H1 (cell line): Measurements from ENCODE around the gene TDP1. TPM values are rescaled to one million over a fixed set of nuclear protein-coding genes. Genes with fewer than 3 reads are reported as not detected.

Source experiments
- CTCF ChIA-PET: fragments of 300-600 bp; sonication (Branson Sonifier 250); formaldehyde crosslinking; loops from one replicate; lab custom pipeline; 2021; ENCODE audit not compliant: partially characterized antibody; lab: Charles Lee
- POLR2A ChIA-PET: fragments of 300-600 bp; sonication (Branson Sonifier 250); formaldehyde crosslinking; loops from one replicate; lab custom pipeline; 2021; ENCODE audit warnings: inconsistent platforms; ENCODE audit not compliant: partially characterized antibody; lab: Charles Lee
- DNase-seq, 2 experiments: peaks; one replicate each; pipeline versions ENCODE4 v3.0.0 to v3.0.0-alpha.2; 2010 to 2022; ENCODE audit warnings: low spot score in 2 of 2, low read depth in 1 of 2, mixed read lengths in 1 of 2
- FAIRE-seq: peaks from 2 replicates; lab custom pipeline; 2011; peaks lifted over from hg19 to GRCh38; lab: Jason Lieb, UNC
- H2AFZ ChIP-seq: 2 replicates; pipeline ENCODE4 v1.8.1; 2012; ENCODE audit warnings: low read length, inconsistent platforms
- H2AK5ac ChIP-seq: 2 replicates; pipeline ENCODE4 v1.6.1; 2013; ENCODE audit warnings: low read depth, low read length
- H2BK120ac ChIP-seq: replicated peaks from 2 replicates; pipeline ENCODE3; 2013; ENCODE audit warnings: low read depth, low read length, inconsistent platforms
- H2BK12ac ChIP-seq: 2 replicates; pipeline ENCODE4 v1.6.1; 2013; ENCODE audit warnings: low read depth, low read length
- H2BK15ac ChIP-seq: 2 replicates; pipeline ENCODE4 v1.6.1; 2013; ENCODE audit warnings: low read length
- H2BK20ac ChIP-seq: 2 replicates; pipeline ENCODE4 v1.6.1; 2013; ENCODE audit warnings: low read length
- H2BK5ac ChIP-seq: 2 replicates; pipeline ENCODE4 v1.6.1; 2013; ENCODE audit warnings: low read depth, low read length
- H3K14ac ChIP-seq: 2 replicates; pipeline ENCODE4 v1.6.1; 2013; ENCODE audit warnings: inconsistent platforms; ENCODE audit not compliant: insufficient read length
- H3K18ac ChIP-seq: 2 replicates; pipeline ENCODE4 v1.6.1; 2013; ENCODE audit warnings: low read length; ENCODE audit errors: extremely low read depth
- H3K23ac ChIP-seq: 2 replicates; pipeline ENCODE4 v1.6.1; 2013; ENCODE audit warnings: inconsistent platforms; ENCODE audit not compliant: insufficient read length
- H3K23me2 ChIP-seq: 2 replicates; pipeline ENCODE4 v1.6.1; 2013; ENCODE audit warnings: low read depth, low read length
- H3K27ac ChIP-seq: 2 replicates; pipeline ENCODE4 v1.6.1; 2011; ENCODE audit warnings: low read depth, low read length, inconsistent platforms
- H3K27me3 ChIP-seq, 4 experiments: replicated peaks in 1 of 4; 1 replicate in 1 of 4; 2 replicates in 3 of 4; pipeline versions ENCODE4 v1.6.1 to v1.8.1; 2011 to 2013; ENCODE audit warnings: low read length in 3 of 4, mild to moderate bottlenecking in 3 of 4, inconsistent platforms in 2 of 4, mixed read lengths in 2 of 4, moderate library complexity in 1 of 4; ENCODE audit not compliant: control insufficient read depth in 3 of 4, insufficient read depth in 3 of 4; ENCODE audit errors: extremely low read depth in 1 of 4
- H3K36me3 ChIP-seq, 4 experiments: 2 replicates each; pipeline versions ENCODE4 v1.6.1 to v1.8.1; 2011 to 2013; ENCODE audit warnings: mild to moderate bottlenecking in 4 of 4, low read length in 3 of 4, moderate library complexity in 2 of 4, control low read depth in 1 of 4, inconsistent platforms in 1 of 4; ENCODE audit not compliant: insufficient read depth in 4 of 4, control insufficient read depth in 2 of 4
- H3K4ac ChIP-seq: replicated peaks from 2 replicates; pipeline ENCODE3; 2013; ENCODE audit warnings: low read length, low read depth, mixed read lengths, inconsistent platforms; ENCODE audit not compliant: insufficient read length
- H3K4me1 ChIP-seq, 4 experiments: replicated peaks in 1 of 4; 1 replicate in 1 of 4; 2 replicates in 3 of 4; pipeline versions ENCODE4 v1.6.1 to v1.8.1; 2011 to 2013; ENCODE audit warnings: low read length in 3 of 4, inconsistent platforms in 2 of 4, mixed read lengths in 1 of 4; ENCODE audit not compliant: insufficient read depth in 4 of 4, control insufficient read depth in 3 of 4
- H3K4me2 ChIP-seq, 2 experiments: 2 replicates each; pipeline versions ENCODE4 v1.6.1 to v1.8.1; 2011 to 2013; ENCODE audit warnings: low read depth in 2 of 2, low read length in 2 of 2, control low read depth in 1 of 2, inconsistent platforms in 1 of 2, mild to moderate bottlenecking in 1 of 2; ENCODE audit not compliant: insufficient read depth in 1 of 2
- H3K4me3 ChIP-seq, 4 experiments: fragments of 200-600, 300-600 bp in 1 of 4; sonication (generic), shearing (Covaris generic), sonication (Bioruptor Twin) in 1 of 4; 2 replicates each; pipeline versions ENCODE4 v1.5.1 to v1.8.1; 2011 to 2016; ENCODE audit warnings: low read length in 4 of 4, low read depth in 3 of 4, control low read depth in 2 of 4, inconsistent platforms in 2 of 4, mild to moderate bottlenecking in 2 of 4, mixed read lengths in 1 of 4, moderate library complexity in 1 of 4; ENCODE audit not compliant: insufficient read depth in 2 of 4; ENCODE audit errors: extremely low read depth in 1 of 4
- H3K56ac ChIP-seq: replicated peaks from 2 replicates; pipeline ENCODE3; 2013; ENCODE audit warnings: low read depth, mild to moderate bottlenecking, mixed read lengths, low read length, inconsistent platforms; ENCODE audit not compliant: insufficient read length
- H3K79me1 ChIP-seq: 2 replicates; pipeline ENCODE4 v1.6.1; 2013; ENCODE audit warnings: low read depth, low read length, control low read depth
- H3K79me2 ChIP-seq, 2 experiments: 2 replicates each; pipeline versions ENCODE4 v1.6.1 to v1.8.1; 2012 to 2013; ENCODE audit warnings: low read length in 2 of 2, mild to moderate bottlenecking in 2 of 2, inconsistent platforms in 1 of 2; ENCODE audit not compliant: insufficient read depth in 2 of 2, control insufficient read depth in 1 of 2
- H3K9ac ChIP-seq, 4 experiments: replicated peaks in 1 of 4; 1 replicate in 1 of 4; 2 replicates in 3 of 4; pipeline versions ENCODE4 v1.6.1 to v1.8.1; 2011 to 2013; ENCODE audit warnings: low read depth in 3 of 4, low read length in 3 of 4, control low read depth in 2 of 4, mild to moderate bottlenecking in 2 of 4, moderate library complexity in 2 of 4, inconsistent platforms in 1 of 4; ENCODE audit errors: extremely low read depth in 1 of 4
- H3K9me3 ChIP-seq, 2 experiments: 2 replicates each; pipeline versions ENCODE4 v1.6.1 to v1.8.1; 2012 to 2013; ENCODE audit warnings: mild to moderate bottlenecking in 2 of 2, moderate library complexity in 2 of 2, control low read depth in 1 of 2, inconsistent platforms in 1 of 2, low read depth in 1 of 2, low read length in 1 of 2, mixed read lengths in 1 of 2; ENCODE audit not compliant: insufficient read depth in 2 of 2
- H4K20me1 ChIP-seq, 2 experiments: replicated peaks in 1 of 2; 2 replicates each; pipeline versions ENCODE3 to v1.8.1; 2011 to 2013; ENCODE audit warnings: inconsistent platforms in 2 of 2, low read length in 2 of 2, mild to moderate bottlenecking in 1 of 2; ENCODE audit not compliant: insufficient read depth in 2 of 2, control insufficient read depth in 1 of 2
- H4K5ac ChIP-seq: 2 replicates; pipeline ENCODE4 v1.6.1; 2013; ENCODE audit warnings: low read length, low read depth, mixed read lengths, inconsistent platforms; ENCODE audit not compliant: insufficient read length
- H4K8ac ChIP-seq: 2 replicates; pipeline ENCODE4 v1.8.0; 2013; ENCODE audit warnings: mild to moderate bottlenecking, moderate library complexity, low read length, inconsistent platforms; ENCODE audit not compliant: insufficient read depth; ENCODE audit errors: extremely low read depth
- H4K91ac ChIP-seq: replicated peaks from 2 replicates; pipeline ENCODE3; 2013; ENCODE audit warnings: low read length, mixed read lengths, inconsistent platforms; ENCODE audit not compliant: insufficient read length
- HDAC2 ChIP-seq, 2 experiments: fragments of 300-600 bp in 1 of 2; sonication (generic) in 1 of 2; IDR thresholded peaks; 2 replicates each; pipeline ENCODE4 v1.6.1; 2011 to 2012; ENCODE audit warnings: low read depth in 2 of 2, low read length in 2 of 2, mild to moderate bottlenecking in 2 of 2, moderate library complexity in 2 of 2, borderline replicate concordance in 1 of 2, inconsistent platforms in 1 of 2
- JUN ChIP-seq: IDR thresholded peaks from 2 replicates; pipeline ENCODE4 v1.6.1; 2011; ENCODE audit warnings: low read depth, mild to moderate bottlenecking, improper control_type of control experiment, low read length
- KDM5A ChIP-seq: fragments of 200-600 bp; IDR thresholded peaks from 2 replicates; pipeline ENCODE4 v1.7.1; 2012; ENCODE audit warnings: mild to moderate bottlenecking, low read length, inconsistent platforms, mixed read lengths
- RAD21 ChIP-seq, 2 experiments: IDR thresholded peaks in 1 of 2; conservative IDR thresholded peaks in 1 of 2; 2 replicates each; pipeline ENCODE4 v1.6.1; 2011; ENCODE audit warnings: low read depth in 2 of 2, low read length in 2 of 2, improper control_type of control experiment in 1 of 2, inconsistent platforms in 1 of 2, mild to moderate bottlenecking in 1 of 2, moderate library complexity in 1 of 2
- SAP30 ChIP-seq: fragments of 300-600 bp; sonication (generic); IDR thresholded peaks from 2 replicates; pipeline ENCODE4 v1.7.1; 2012; ENCODE audit warnings: low read length, moderate library complexity, mild to moderate bottlenecking, inconsistent platforms; ENCODE audit not compliant: insufficient read depth, insufficient replicate concordance
- SUZ12 ChIP-seq: fragments of 200-600 bp; sonication (generic); IDR thresholded peaks from 2 replicates; pipeline ENCODE4 v1.6.1; 2012; ENCODE audit warnings: mild to moderate bottlenecking, inconsistent platforms, low read length, moderate library complexity, mixed read lengths
- WGBS, 2 experiments: shearing (Covaris generic) in 1 of 2; methylation state at CpG; one replicate each; pipeline versions ENCODE4 v1.1.6 to v1.1.7; 2013 to 2015; ENCODE audit warnings: low lambda C conversion rate in 2 of 2, mixed read lengths in 2 of 2, inconsistent platforms in 1 of 2, low coverage in 1 of 2, missing lambda C conversion rate in 1 of 2; ENCODE audit not compliant: insufficient replicate concordance in 2 of 2, insufficient coverage in 1 of 2, insufficient read length in 1 of 2; ENCODE audit errors: extremely low coverage in 1 of 2, missing lambda C conversion rate in 1 of 2; 5-methylcytosine and 5-hydroxymethylcytosine counted together
- polyA plus RNA-seq, 7 experiments: library from polyadenylated mRNA; depleted of rRNA in 3 of 7; stranded (reverse) in 5 of 7; unstranded in 2 of 7; fragments of >200 nt in 5 of 7; fragments of 200-250 nt in 2 of 7; gene quantifications; 1 replicate in 5 of 7; 2 replicates in 1 of 7; 4 replicates in 1 of 7; pipeline versions ENCODE4 v1.2.1 to v1.2.3, GENCODE V29; 2011 to 2013; ENCODE audit warnings: missing spikeins in 2 of 7, mixed read lengths in 2 of 7
- total RNA-seq: library from RNA; stranded (reverse); fragmentation: NEBNext Ultra II Directional; extraction: Animal tissue kit (Norgen Biotek cat#: 25700); gene quantifications from 2 replicates; pipeline ENCODE4 v1.2.1, GENCODE V29; 2021

Gene TDP1
- total and polyA plus RNA-seq, 2 of the 8 experiments (the other 6 are each of a cell fraction or from before 2014, with no cell fraction given), result 32.2 to 69.9 TPM

DNA sequence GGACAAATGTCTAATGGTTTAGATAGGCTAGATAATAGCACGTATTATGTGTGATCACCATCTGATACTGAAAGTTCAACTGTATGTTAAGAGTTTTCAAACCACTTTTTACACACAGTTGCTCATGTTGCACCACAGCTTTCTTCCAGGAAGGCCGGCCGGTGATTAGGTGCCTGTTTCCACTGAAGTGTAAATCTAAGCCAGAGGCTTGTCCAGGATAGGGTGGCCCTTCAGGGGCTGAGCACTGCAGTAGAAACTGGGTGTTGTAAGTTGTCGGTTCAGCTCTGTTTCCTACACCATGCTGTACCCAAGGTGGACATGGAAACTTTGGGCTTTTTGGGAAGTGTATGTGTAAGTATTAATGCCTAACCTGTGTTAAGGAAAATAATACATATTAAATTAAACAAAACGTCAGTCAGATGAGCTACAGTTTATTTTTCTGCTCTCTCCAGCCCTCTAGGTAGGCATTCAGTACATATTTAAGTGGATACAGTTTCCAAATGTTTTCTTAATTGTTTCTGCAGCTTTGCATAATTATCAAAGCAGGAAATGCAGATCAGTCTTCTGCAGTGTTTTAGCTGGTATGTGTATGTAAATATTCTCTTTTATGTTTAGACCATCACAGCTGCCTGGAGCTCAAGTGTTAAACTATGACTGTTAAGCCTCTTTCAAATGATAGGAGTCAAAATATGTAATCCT is 30.9 kb downstream of the TDP1 start:
- H3K18ac ChIP-seq, result no peak overlapping the region
- no peaks in the 10 kb centered on the region for H3K79me2 ChIP-seq
- DNase-seq, result no peak
- no peak for TF ChIP-seq SAP30
- TF ChIP-seq JUN, result no peak
- TF ChIP-seq SUZ12, result no peak
- TF ChIP-seq RAD21 (IDR thresholded peaks at IDR 0.05 in 1 of 2, conservative IDR thresholded peaks at IDR 0.05 in 1 of 2; ENCODE audit: low read depth in 2 of 2, low read length in 2 of 2), result no peak
- TF ChIP-seq KDM5A, result no peak
- TF ChIP-seq HDAC2 (IDR thresholded peaks at IDR 0.05; ENCODE audit: borderline replicate concordance in 1 of 2, low read depth in 2 of 2, low read length in 2 of 2), result no peak
- no peaks in the 10 kb centered on the region for H4K20me1 ChIP-seq
- H2BK20ac ChIP-seq, result no peak overlapping the region
- CTCF ChIA-PET, result interaction anchor here (0.7 to 6.4 kb wide), 7 partner anchors 9 to 248 kb away, joined by 3 to 37 read pairs (median 4); no protein-coding TSS in a partner anchor
- no peak overlapping the region for H3K27ac ChIP-seq
- POLR2A ChIA-PET, result interaction anchor here (0.9 to 1.6 kb wide), 3 partner anchors 13 to 32 kb away, joined by 4 to 5 read pairs (median 4); partner anchors contain the start of gene TDP1
- H2AK5ac ChIP-seq, result no peak overlapping the region
- no peak overlapping the region for H2BK15ac ChIP-seq
- no peak overlapping the region for H3K23ac ChIP-seq
- H3K56ac ChIP-seq, result no peak overlapping the region
- H3K79me1 ChIP-seq, result no peaks in the 10 kb centered on the region
- H4K5ac ChIP-seq, result no peak overlapping the region
- no peak overlapping the region for H3K9ac ChIP-seq
- no peak overlapping the region for H4K8ac ChIP-seq
- H3K4ac ChIP-seq, result no peak overlapping the region
- no peak for FAIRE-seq
- no peak overlapping the region for H2BK120ac ChIP-seq
- no peak overlapping the region for H2BK12ac ChIP-seq
- H2BK5ac ChIP-seq, result no peak overlapping the region
- H3K4me1 ChIP-seq, result peaks cover 0 to 3% (median 1%) of the 10 kb centered on the region in 4 experiments; a peak in 4 of 7 replicates
- no peaks in the 10 kb centered on the region for H3K9me3 ChIP-seq
- H3K23me2 ChIP-seq, result no peaks in the 10 kb centered on the region
- no peak overlapping the region for H3K4me3 ChIP-seq
- H4K91ac ChIP-seq, result no peak overlapping the region
- no peak overlapping the region for H3K4me2 ChIP-seq
- H3K14ac ChIP-seq, result no peak overlapping the region
- H3K27me3 ChIP-seq, result no peaks in the 10 kb centered on the region
- WGBS, 2 experiments, result 84% methylated on average over 5 of the region's 5 CpGs; no CpG with 5 or more reads in 1 of the 2 experiments
- peaks cover 0 to 40% (median 6%) of the 10 kb centered on the region in 4 experiments; a peak in 5 of 8 replicates for H3K36me3 ChIP-seq
- no peak overlapping the region for H2AFZ ChIP-seq
